Kidney (tissue), 14 donors: ENCODE data around the gene LYZ. TPM values are rescaled to one million over a fixed set of nuclear protein-coding genes. Genes with fewer than 3 reads are reported as not detected.

ENCODE experiments used
- DNase-seq, 5 donors: peaks; one replicate each; pipeline ENCODE4 v3.0.0-alpha.2; 2013 to 2020
- FAIRE-seq: peaks from 2 replicates; lab custom pipeline; 2012; peaks lifted over from hg19 to GRCh38; lab: Jason Lieb, UNC
- H3K27ac ChIP-seq, 2 donors: one replicate each; pipeline ENCODE4 v1.7.0; 2013; ENCODE audit warnings: low read depth in 2 of 2, low read length in 2 of 2, inconsistent platforms in 1 of 2
- H3K27me3 ChIP-seq: one replicate; pipeline ENCODE4 v1.7.1; 2013; ENCODE audit warnings: low read length, inconsistent platforms; ENCODE audit not compliant: control insufficient read depth, insufficient read depth
- H3K36me3 ChIP-seq, 3 donors: one replicate each; pipeline versions ENCODE4 v1.7.0 to v1.7.1; 2013; ENCODE audit warnings: low read length in 3 of 3, control low read depth in 1 of 3, inconsistent platforms in 1 of 3; ENCODE audit not compliant: insufficient read depth in 3 of 3, control insufficient read depth in 2 of 3
- H3K4me1 ChIP-seq, 3 donors: one replicate each; pipeline versions ENCODE4 v1.7.0 to v1.7.1; 2013; ENCODE audit warnings: low read length in 3 of 3, inconsistent platforms in 1 of 3, low read depth in 1 of 3; ENCODE audit not compliant: control insufficient read depth in 2 of 3, insufficient read depth in 2 of 3
- H3K4me3 ChIP-seq, 3 donors: one replicate each; pipeline versions ENCODE4 v1.7.0 to v1.8.1; 2013; ENCODE audit warnings: low read length in 3 of 3, control low read depth in 1 of 3, inconsistent platforms in 1 of 3
- H3K9ac ChIP-seq, 3 donors: one replicate each; pipeline versions ENCODE4 v1.7.0 to v1.7.1; 2013; ENCODE audit warnings: low read length in 3 of 3, control low read depth in 1 of 3, inconsistent platforms in 1 of 3
- H3K9me3 ChIP-seq, 3 donors: one replicate each; pipeline versions ENCODE4 v1.7.0 to v1.7.1; 2013; ENCODE audit warnings: low read length in 3 of 3, control low read depth in 1 of 3, inconsistent platforms in 1 of 3; ENCODE audit not compliant: control insufficient read depth in 2 of 3, insufficient read depth in 1 of 3
- CTCF ChIP-seq: IDR thresholded peaks from 3 replicates; pipeline ENCODE4 v1.5.1; 2012; ENCODE audit warnings: mild to moderate bottlenecking, moderate library complexity, borderline replicate concordance; ENCODE audit not compliant: insufficient read depth; ENCODE audit errors: extremely low read depth
- intact Hi-C: fragments of 100-400 bp; cut with DNase I; formaldehyde crosslinking; loops from one replicate; pipeline ENCODE4 v1.11.1; 2022
- polyA plus RNA-seq: library from polyadenylated mRNA; stranded (reverse); fragments of 350-450 nt; fragmentation: Illumina TruSeq; extraction: RNeasy Lipid Tissue Mini Kit (QIAGEN cat#74804); gene quantifications from one replicate; pipeline ENCODE4 v1.2.3, GENCODE V29; 2014; ENCODE audit warnings: low read depth, low replicate concordance; ENCODE audit not compliant: insufficient read depth
- total RNA-seq: library from RNA; stranded (reverse); fragmentation: NEBNext Ultra II Directional; extraction: Animal tissue kit (Norgen Biotek cat#: 25700); gene quantifications from one replicate; pipeline ENCODE4 v1.2.1, GENCODE V29; 2021
- donor health status: control.
- donor health status: control.
- donor health status: control.
- donor health status: control.
- donor health status: control.
- donor health status: DM: yes; HTN: yes; CAD: no.
- donor health status: Normal renal cell carcinoma (clear cell type).

The LYZ gene
- total and polyA plus RNA-seq, 2 donors from 2014 or later, result 7.1 to 70.9 TPM

DNA sequence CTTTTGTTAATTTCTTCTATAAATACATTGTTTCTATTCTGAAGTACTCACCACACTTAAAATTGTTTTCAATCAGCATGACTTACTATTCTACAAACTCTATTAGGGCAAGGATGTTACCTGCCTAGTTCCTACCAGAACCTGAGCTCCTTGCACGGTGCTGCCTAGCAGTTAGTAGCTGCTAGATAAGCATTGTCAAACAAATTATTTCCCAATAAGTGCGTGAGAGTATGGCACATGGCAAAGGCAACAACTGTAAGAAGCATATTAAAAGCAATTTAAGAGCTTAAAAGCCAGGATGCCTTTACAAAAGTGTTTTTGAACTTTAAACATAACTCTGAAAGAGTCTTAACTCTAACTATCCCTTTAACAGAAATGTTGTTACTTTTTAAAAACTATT lies 8.2 kb upstream of the LYZ start:
- intact Hi-C loops, result no loop called here
- DNase-seq (no peak), FAIRE-seq (no peak)
- Histone ChIP-seq H3K9ac (no peak overlapping the region), H3K27ac (no peak overlapping the region), H3K4me1 (peaks cover 0 to 7% (median 0%) of the 10 kb centered on the region in 3 donors), H3K4me3 (no peak overlapping the region), H3K36me3 (no peaks in the 10 kb centered on the region), H3K9me3 (no peaks in the 10 kb centered on the region), H3K27me3 (no peaks in the 10 kb centered on the region)
- TF ChIP-seq CTCF, result no peak

DNA sequence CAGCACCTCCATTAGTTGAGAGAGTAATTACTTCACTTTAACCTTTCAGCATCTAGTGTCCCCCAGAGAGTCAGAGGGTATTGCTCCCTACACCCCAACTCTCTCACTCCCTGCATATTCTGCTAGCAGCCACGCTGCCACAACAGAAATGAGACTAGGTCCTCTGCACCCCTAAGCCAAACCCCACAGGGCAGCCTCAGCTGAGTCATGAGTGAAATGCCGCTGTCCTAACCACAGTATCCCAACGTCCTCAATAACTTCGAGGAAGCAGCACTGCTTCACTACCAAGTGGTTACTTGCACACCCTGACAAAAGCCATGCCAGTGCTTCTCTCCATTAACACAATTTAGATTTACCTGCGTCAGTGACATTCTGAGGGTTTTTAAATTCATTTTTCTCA lies 6.9 kb upstream of the LYZ start:
- Histone ChIP-seq H3K27ac (no peak overlapping the region), H3K4me1 (peaks cover 0 to 7% (median 0%) of the 10 kb centered on the region in 3 donors), H3K4me3 (no peak overlapping the region), H3K36me3 (no peaks in the 10 kb centered on the region), H3K27me3 (no peaks in the 10 kb centered on the region), H3K9ac (no peak overlapping the region), H3K9me3 (no peaks in the 10 kb centered on the region)
- intact Hi-C loops, result no loop called here
- no peak for TF ChIP-seq CTCF
- no peak for DNase-seq
- FAIRE-seq, result no peak

DNA sequence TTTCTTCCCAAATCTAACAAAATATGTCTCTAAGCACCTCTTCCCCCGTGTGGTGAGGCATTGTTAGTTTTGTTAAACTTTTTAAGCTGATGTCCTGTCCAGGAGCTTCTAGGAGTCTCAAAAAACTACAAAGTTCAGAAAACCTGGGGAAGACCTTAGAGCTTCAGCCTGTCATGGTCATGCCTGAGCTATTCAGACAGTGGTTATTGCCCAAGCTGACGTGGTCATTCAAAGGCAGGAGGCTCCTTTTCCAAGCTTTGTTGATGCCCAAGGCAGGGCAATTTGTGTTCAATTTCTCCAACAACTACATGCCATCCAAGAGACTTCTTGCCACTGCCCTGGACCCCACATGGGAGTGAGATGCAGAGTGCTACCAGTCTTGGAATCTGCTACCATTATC lies 5.8 kb upstream of the LYZ start:
- FAIRE-seq (no peak), DNase-seq (no peak)
- no peaks in the 10 kb centered on the region for H3K36me3 ChIP-seq
- TF ChIP-seq CTCF, result no peak
- intact Hi-C loops, result no loop called here
- H3K9me3 ChIP-seq, result no peaks in the 10 kb centered on the region
- H3K27me3 ChIP-seq, result no peaks in the 10 kb centered on the region
- H3K4me3 ChIP-seq, result no peak overlapping the region
- peaks cover 0 to 7% (median 0%) of the 10 kb centered on the region in 3 donors for H3K4me1 ChIP-seq
- H3K27ac ChIP-seq, result no peak overlapping the region
- H3K9ac ChIP-seq, result no peak overlapping the region

- H3K4me3 ChIP-seq, result no peak overlapping the region
- H3K4me1 ChIP-seq, result peaks cover 0 to 7% (median 0%) of the 10 kb centered on the region in 3 donors
- intact Hi-C loops, result no loop called here
- H3K9ac ChIP-seq, result no peak overlapping the region
- H3K9me3 ChIP-seq, result no peaks in the 10 kb centered on the region
- DNase-seq, result no peak
- no peaks in the 10 kb centered on the region for H3K36me3 ChIP-seq
- no peak for TF ChIP-seq CTCF
- no peak for FAIRE-seq
- no peak overlapping the region for H3K27ac ChIP-seq
- H3K27me3 ChIP-seq, result no peaks in the 10 kb centered on the region
These were observed 4.8 kb upstream of the LYZ start for GRCh38 chr12:69343357-69343756.
